ENCODE measurements around the gene HLA-DOB.

Gene HLA-DOB

GRCh38 chr6:32836873-32837272 lies 20.1 kb upstream of the HLA-DOB start:
- no peaks in the 10 kb centered on the region for H3K36me3 Mint-ChIP-seq (ENCODE audit: low read depth)
- peak overlapping the region; percentile 94 to 95 (median 95) for H3K4me3 Mint-ChIP-seq
- peaks cover 34% of the 10 kb centered on the region for H3K27me3 Mint-ChIP-seq (ENCODE audit: low read depth)
- no peaks in the 10 kb centered on the region for H3K9me3 Mint-ChIP-seq
- TF ChIP-seq CTCF (IDR thresholded peaks at IDR 0.05; ENCODE audit: unreplicated experiment in 3 of 3), result no peak
- peaks cover 10% of the 10 kb centered on the region for H3K4me1 Mint-ChIP-seq
- H3K27ac Mint-ChIP-seq, result peak overlapping the region in 2 of 3 experiments; percentile 8 to 33

- Mint-ChIP-seq H3K27ac (no peak overlapping the region), H3K36me3 (ENCODE audit: low read depth) (no peaks in the 10 kb centered on the region), H3K4me3 (peak overlapping the region; percentile 26 to 48 (median 29)), H3K4me1 (peaks cover 10% of the 10 kb centered on the region), H3K9me3 (no peaks in the 10 kb centered on the region), H3K27me3 (ENCODE audit: low read depth) (peaks cover 27% of the 10 kb centered on the region)
- TF ChIP-seq CTCF (IDR thresholded peaks at IDR 0.05; ENCODE audit: unreplicated experiment in 3 of 3), result no peak
Measured at GRCh38 chr6:32835167-32835893, 18.5 kb upstream of the HLA-DOB start.

GRCh38 chr6:32833664-32834063 lies 16.9 kb upstream of the HLA-DOB start:
- Mint-ChIP-seq H3K36me3 (ENCODE audit: low read depth) (no peaks in the 10 kb centered on the region), H3K27me3 (ENCODE audit: low read depth) (peaks cover 27% of the 10 kb centered on the region), H3K4me3 (no peak overlapping the region), H3K9me3 (no peaks in the 10 kb centered on the region), H3K4me1 (peaks cover 10% of the 10 kb centered on the region), H3K27ac (no peak overlapping the region)
- TF ChIP-seq CTCF (IDR thresholded peaks at IDR 0.05; ENCODE audit: unreplicated experiment in 3 of 3), result no peak

GRCh38 chr6:32832535-32832934 lies 15.7 kb upstream of the HLA-DOB start:
- H3K27me3 Mint-ChIP-seq (ENCODE audit: low read depth), result peaks cover 27% of the 10 kb centered on the region
- H3K9me3 Mint-ChIP-seq, result no peaks in the 10 kb centered on the region
- no peaks in the 10 kb centered on the region for H3K36me3 Mint-ChIP-seq (ENCODE audit: low read depth)
- H3K4me3 Mint-ChIP-seq, result no peak overlapping the region
- no peak overlapping the region for H3K27ac Mint-ChIP-seq
- H3K4me1 Mint-ChIP-seq, result peaks cover 10% of the 10 kb centered on the region
- no peak for TF ChIP-seq CTCF (IDR thresholded peaks at IDR 0.05; ENCODE audit: unreplicated experiment in 3 of 3)

GRCh38 chr6:32830936-32831335 lies 14.1 kb upstream of the HLA-DOB start:
- no peaks in the 10 kb centered on the region for H3K4me1 Mint-ChIP-seq

More at GRCh38 chr6:32830936-32831335, 14.1 kb upstream of the HLA-DOB start:
- Mint-ChIP-seq H3K4me3 (no peak overlapping the region), H3K9me3 (no peaks in the 10 kb centered on the region), H3K27me3 (ENCODE audit: low read depth) (peaks cover 24% of the 10 kb centered on the region), H3K27ac (no peak overlapping the region), H3K36me3 (ENCODE audit: low read depth) (no peaks in the 10 kb centered on the region)
- TF ChIP-seq CTCF (IDR thresholded peaks at IDR 0.05; ENCODE audit: unreplicated experiment in 3 of 3), result no peak
